Aorta (tissue), 5 donors: ENCODE results near the gene COL4A2. TPM values are rescaled to one million over a fixed set of nuclear protein-coding genes. Genes with fewer than 3 reads are reported as not detected.
"Not testable (repeated sequence)": the region's sequence is repeated elsewhere in the genome, so short reads cannot be mapped to it uniquely, and the experiment has no call there.

ENCODE experiments used
- ATAC-seq: fragments of 200-7000 bp; cut with Tn5 transposase; one replicate; pipeline ENCODE4 v1.9.1; 2022; ENCODE audit warnings: moderate library complexity; ENCODE audit not compliant: low FRiP score
- DNase-seq, 2 donors: peaks; one replicate each; pipeline ENCODE4 v3.0.0-alpha.2; 2020
- H3K27ac ChIP-seq, 2 donors: one replicate each; pipeline ENCODE4 v1.5.1; 2013; ENCODE audit warnings: low read length in 2 of 2, mild to moderate bottlenecking in 2 of 2, moderate library complexity in 2 of 2, control low read depth in 1 of 2, inconsistent platforms in 1 of 2, low read depth in 1 of 2
- H3K27me3 ChIP-seq, 2 donors: one replicate each; pipeline ENCODE4 v1.6.1; 2013; ENCODE audit warnings: control low read depth in 1 of 2, low read length in 1 of 2, mild to moderate bottlenecking in 1 of 2, moderate library complexity in 1 of 2; ENCODE audit not compliant: insufficient read depth in 2 of 2, control insufficient read depth in 1 of 2
- H3K36me3 ChIP-seq, 2 donors: one replicate each; pipeline ENCODE4 v1.6.1; 2013; ENCODE audit warnings: control low read depth in 1 of 2, low read length in 1 of 2, mild to moderate bottlenecking in 1 of 2; ENCODE audit not compliant: insufficient read depth in 2 of 2, control insufficient read depth in 1 of 2
- H3K4me1 ChIP-seq, 2 donors: one replicate each; pipeline ENCODE4 v1.6.1; 2013; ENCODE audit warnings: low read length in 2 of 2, control low read depth in 1 of 2, mild to moderate bottlenecking in 1 of 2, moderate library complexity in 1 of 2; ENCODE audit not compliant: insufficient read depth in 2 of 2, control insufficient read depth in 1 of 2
- H3K4me3 ChIP-seq, 2 donors: one replicate each; pipeline ENCODE4 v1.5.1; 2013; ENCODE audit warnings: low read length in 2 of 2, control low read depth in 1 of 2, mild to moderate bottlenecking in 1 of 2
- H3K9me3 ChIP-seq: one replicate; pipeline ENCODE4 v1.6.1; 2013; ENCODE audit warnings: mild to moderate bottlenecking, low read length; ENCODE audit not compliant: control insufficient read depth
- WGBS, 2 donors: extraction: QIAGEN DNeasy Blood & Tissue Kit; methylation state at CpG; one replicate each; pipeline ENCODE4 v1.1.7; 2013; 5-methylcytosine and 5-hydroxymethylcytosine counted together
- intact Hi-C, 2 donors: fragments of 100-400 bp; cut with DNase I; formaldehyde crosslinking; loops; one replicate each; pipeline versions ENCODE4 v1.14.2 to v1.15.0; 2022
- polyA plus RNA-seq, 2 donors: library from polyadenylated mRNA; stranded (reverse); fragments of 200-250 nt; gene quantifications; one replicate each; pipeline ENCODE4 v1.2.3, GENCODE V29; 2013
- total RNA-seq, 2 donors: library from RNA; stranded (reverse); fragmentation: NEBNext Ultra II Directional; extraction: Animal tissue kit (Norgen Biotek cat#: 25700); gene quantifications; one replicate each; pipeline ENCODE4 v1.2.1, GENCODE V29; 2021
- donor health status: healthy with polysubstance abuse.
- donor health status: Bipolar disorder and iron deficiency.
- donor health status: DM: no; HTN: no; CAD: no.
- donor health status: DM: no; HTN: no; CAD: no.
- donor health status: DM: yes; HTN: yes; CAD: no.

COL4A2 gene
- total and polyA plus RNA-seq, 4 donors, result 117 to 1,110 (median 681) TPM

- Histone ChIP-seq H3K9me3 (no peaks in the 10 kb centered on the region), H3K27ac (peak overlapping the region in 1 of 2 donors; percentile 20), H3K36me3 (peaks cover 5 to 26% of the 10 kb centered on the region in 2 donors), H3K4me3 (no peak overlapping the region), H3K4me1 (no peaks in the 10 kb centered on the region), H3K27me3 (no peaks in the 10 kb centered on the region)
- DNase-seq (peak in 1 of 2 donors; percentile 73), ATAC-seq (no peak)
- intact Hi-C loops, result no loop called here
- WGBS, 2 donors, result 27 to 28% methylated on average over 9 of the region's 9 CpGs
Observed at GRCh38 chr13:110493613-110494012, 186.5 kb downstream of the COL4A2 start.

GRCh38 chr13:110495376-110495775 is 188.3 kb downstream of the COL4A2 start:
- Histone ChIP-seq H3K27me3 (no peaks in the 10 kb centered on the region), H3K4me3 (no peak overlapping the region), H3K27ac (no peak overlapping the region), H3K9me3 (no peaks in the 10 kb centered on the region), H3K4me1 (no peaks in the 10 kb centered on the region), H3K36me3 (peaks cover 5 to 30% of the 10 kb centered on the region in 2 donors)
- DNase-seq, result peak in 1 of 2 donors; percentile 21
- intact Hi-C loops, result no loop called here
- no peak for ATAC-seq
- WGBS, 2 donors, result 76 to 93% methylated on average over 3 of the region's 3 CpGs

GRCh38 chr13:110495881-110496280 is 188.8 kb downstream of the COL4A2 start:
- Histone ChIP-seq H3K4me3 (no peak overlapping the region), H3K4me1 (no peaks in the 10 kb centered on the region), H3K27ac (peak overlapping the region in 1 of 2 donors; percentile 20), H3K36me3 (peaks cover 5 to 33% of the 10 kb centered on the region in 2 donors), H3K9me3 (no peaks in the 10 kb centered on the region), H3K27me3 (no peaks in the 10 kb centered on the region)
- no peak for DNase-seq
- WGBS, 2 donors, result 93 to 96% methylated on average over 3 of the region's 3 CpGs
- ATAC-seq, result no peak
- intact Hi-C loops, result no loop called here

GRCh38 chr13:110496281-110496680 is 189.2 kb downstream of the COL4A2 start:
- peaks cover 5 to 33% of the 10 kb centered on the region in 2 donors for H3K36me3 ChIP-seq
- no peak for DNase-seq
- H3K4me3 ChIP-seq, result no peak overlapping the region
- no peaks in the 10 kb centered on the region for H3K9me3 ChIP-seq
- H3K27me3 ChIP-seq, result no peaks in the 10 kb centered on the region
- H3K4me1 ChIP-seq, result no peaks in the 10 kb centered on the region
- intact Hi-C loops, result no loop called here
- peak overlapping the region in 1 of 2 donors; percentile 20 for H3K27ac ChIP-seq
- WGBS, 2 donors, result 96 to 99% methylated on average over 3 of the region's 3 CpGs
- no peak for ATAC-seq

GRCh38 chr13:110497003-110497402 is 189.9 kb downstream of the COL4A2 start:
- ATAC-seq (no peak), DNase-seq (no peak)
- intact Hi-C loops, result no loop called here
- no peak overlapping the region for H3K27ac ChIP-seq
- H3K27me3 ChIP-seq, result no peaks in the 10 kb centered on the region
- H3K4me3 ChIP-seq, result no peak overlapping the region
- WGBS, 2 donors, result 93 to 97% methylated on average over 2 of the region's 2 CpGs
- no peaks in the 10 kb centered on the region for H3K4me1 ChIP-seq
- no peaks in the 10 kb centered on the region for H3K9me3 ChIP-seq
- H3K36me3 ChIP-seq, result peaks cover 5 to 33% of the 10 kb centered on the region in 2 donors

GRCh38 chr13:110497896-110498295 is 190.8 kb downstream of the COL4A2 start:
- H3K9me3 ChIP-seq, DNase-seq, H3K4me1 ChIP-seq, H3K4me3 ChIP-seq, ATAC-seq, intact Hi-C loops, H3K27ac ChIP-seq, H3K27me3 ChIP-seq: not testable (repeated sequence)
- WGBS, 2 donors, result 94 to 99% methylated on average over 3 of the region's 3 CpGs
- H3K36me3 ChIP-seq, result peaks cover 5 to 33% of the 10 kb centered on the region in 2 donors

GRCh38 chr13:110498327-110498726 is 191.2 kb downstream of the COL4A2 start:
- Histone ChIP-seq H3K27ac (no peak overlapping the region), H3K4me3 (no peak overlapping the region), H3K4me1 (no peaks in the 10 kb centered on the region), H3K27me3 (no peaks in the 10 kb centered on the region), H3K9me3 (no peaks in the 10 kb centered on the region), H3K36me3 (peaks cover 5 to 36% of the 10 kb centered on the region in 2 donors)
- DNase-seq (no peak), ATAC-seq (no peak)
- intact Hi-C loops, result no loop called here
- 71 to 77% methylated on average over 5 of the region's 5 CpGs for WGBS, 2 donors

- intact Hi-C loops, result no loop called here
- WGBS, 2 donors, result 84 to 86% methylated on average over 10 of the region's 10 CpGs
- no peak for ATAC-seq
- Histone ChIP-seq H3K36me3 (peaks cover 5 to 37% of the 10 kb centered on the region in 2 donors), H3K27ac (no peak overlapping the region), H3K27me3 (no peaks in the 10 kb centered on the region), H3K4me1 (no peaks in the 10 kb centered on the region), H3K4me3 (no peak overlapping the region), H3K9me3 (no peaks in the 10 kb centered on the region)
- DNase-seq, result no peak
Observed at GRCh38 chr13:110498765-110499164, 191.7 kb downstream of the COL4A2 start.

- intact Hi-C loops, result loop anchor here in 1 of 2 donors (5.0 kb wide), 1 partner anchor 37 kb away; no protein-coding TSS in a partner anchor
- no peaks in the 10 kb centered on the region for H3K9me3 ChIP-seq
- H3K36me3 ChIP-seq, result peaks cover 5 to 40% of the 10 kb centered on the region in 2 donors
Observed at GRCh38 chr13:110499621-110500281, 192.7 kb downstream of the COL4A2 start.

More at GRCh38 chr13:110499621-110500281, 192.7 kb downstream of the COL4A2 start:
- Histone ChIP-seq H3K27me3 (no peaks in the 10 kb centered on the region), H3K27ac (no peak overlapping the region), H3K4me3 (no peak overlapping the region), H3K4me1 (no peaks in the 10 kb centered on the region)
- WGBS, 2 donors, result 77 to 87% methylated on average over 10 of the region's 10 CpGs
- ATAC-seq, result no peak
- DNase-seq, result no peak
